DMS 273 (cell line): ENCODE measurements around the gene USP54.
"Not testable (repeated sequence)": the region's sequence is repeated elsewhere in the genome, so short reads cannot be mapped to it uniquely, and the experiment has no call there.

Experiments used
- DNase-seq: peaks from one replicate; lab custom pipeline; 2025; ENCODE audit not compliant: unreplicated experiment; lab: John Stamatoyannopoulos, UW

The USP54 gene

DNA sequence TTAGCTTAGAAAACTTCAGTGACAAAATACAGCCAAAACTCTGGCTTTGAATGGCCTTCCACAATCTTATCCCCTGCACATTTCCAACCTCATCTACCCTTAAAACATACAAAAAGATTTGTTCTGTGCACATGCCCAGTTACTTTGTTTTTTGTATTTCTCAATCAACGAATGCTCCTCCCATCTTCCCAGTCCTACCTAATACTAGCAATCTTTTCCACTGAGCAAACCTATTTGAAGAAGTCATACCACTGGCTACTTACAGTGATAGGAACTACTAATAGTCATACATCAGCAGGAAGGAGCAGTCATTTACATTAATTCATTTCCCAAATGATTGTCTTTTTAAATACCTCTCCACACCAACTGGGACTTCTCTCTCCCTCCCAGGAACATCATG, 2.5 kb downstream of the USP54 start:
- no peak for DNase-seq

DNA sequence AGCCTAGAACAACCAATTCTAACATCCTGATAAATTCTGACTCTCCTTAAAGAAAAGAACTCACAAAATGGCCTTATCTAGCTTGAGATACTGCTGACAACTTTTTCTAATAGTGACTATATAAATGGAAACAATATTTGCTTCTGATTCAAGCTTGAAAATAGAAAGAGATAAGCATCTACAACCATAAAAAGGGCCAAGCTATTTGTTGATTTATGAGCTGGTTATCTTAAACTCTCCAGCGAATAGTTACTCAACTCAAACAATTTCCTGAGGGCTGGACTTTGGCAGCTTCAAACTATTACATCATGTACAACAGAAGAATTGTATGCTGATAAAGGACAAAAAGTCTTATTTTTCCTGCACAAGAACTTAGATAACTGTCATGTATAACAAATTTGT, 4.6 kb downstream of the USP54 start:
- DNase-seq, result no peak

DNA sequence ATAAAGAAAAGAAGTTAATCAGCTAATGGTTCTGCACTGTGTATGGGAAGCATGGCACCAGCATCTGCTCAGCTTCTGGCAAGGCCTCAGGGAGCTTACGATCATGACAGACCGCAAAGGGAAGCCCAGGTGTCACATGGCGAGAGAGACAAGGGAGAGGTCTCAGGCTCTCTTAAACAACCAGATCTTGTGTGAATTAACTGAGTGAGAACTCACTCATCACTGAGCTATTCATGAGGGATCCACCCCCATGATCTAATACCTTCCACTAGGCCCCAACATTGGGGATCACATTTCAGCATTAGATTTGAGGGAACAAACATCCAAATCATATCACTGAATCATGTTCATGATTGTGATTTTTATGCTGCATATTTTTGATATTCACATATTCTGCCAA, 5.8 kb downstream of the USP54 start:
- DNase-seq, result no peak

DNA sequence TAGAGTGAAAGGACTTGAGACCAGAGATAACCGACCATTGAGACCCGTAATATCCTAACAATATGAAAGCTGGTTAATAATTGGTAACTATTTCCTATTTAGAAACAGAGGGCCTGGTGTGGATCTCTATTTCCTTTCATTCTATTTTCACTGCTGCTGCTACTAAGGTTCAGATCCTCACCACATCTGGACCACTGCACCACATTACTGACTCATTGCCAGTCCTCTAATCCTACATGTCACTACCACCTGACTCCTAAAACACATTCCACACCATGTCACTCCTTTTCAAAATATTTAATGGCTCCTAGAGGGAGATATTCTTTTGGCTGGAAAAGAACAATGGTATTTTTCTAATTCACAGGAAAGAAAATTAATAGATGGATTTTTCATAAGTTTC, 6.4 kb downstream of the USP54 start:
- no peak for DNase-seq

DNA sequence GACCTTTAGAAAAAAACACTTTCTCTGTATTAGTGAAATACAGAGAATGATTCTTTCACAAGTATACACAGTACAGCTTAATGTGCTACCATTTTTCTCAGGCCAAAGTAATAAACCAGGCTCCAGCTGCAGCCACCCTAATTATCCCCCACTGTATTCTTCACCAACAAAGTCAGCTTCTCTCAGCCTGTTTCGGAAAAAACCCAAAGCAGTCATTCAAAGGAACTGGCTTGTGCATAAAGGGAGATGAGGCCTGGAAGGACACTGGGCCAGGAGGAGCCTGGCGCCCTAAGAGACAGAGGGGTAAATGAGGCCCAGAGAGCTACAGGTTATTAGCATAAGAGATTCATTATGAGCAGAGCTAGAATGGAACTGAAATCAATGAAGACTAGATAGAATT, 9.2 kb downstream of the USP54 start:
- no peak for DNase-seq

DNA sequence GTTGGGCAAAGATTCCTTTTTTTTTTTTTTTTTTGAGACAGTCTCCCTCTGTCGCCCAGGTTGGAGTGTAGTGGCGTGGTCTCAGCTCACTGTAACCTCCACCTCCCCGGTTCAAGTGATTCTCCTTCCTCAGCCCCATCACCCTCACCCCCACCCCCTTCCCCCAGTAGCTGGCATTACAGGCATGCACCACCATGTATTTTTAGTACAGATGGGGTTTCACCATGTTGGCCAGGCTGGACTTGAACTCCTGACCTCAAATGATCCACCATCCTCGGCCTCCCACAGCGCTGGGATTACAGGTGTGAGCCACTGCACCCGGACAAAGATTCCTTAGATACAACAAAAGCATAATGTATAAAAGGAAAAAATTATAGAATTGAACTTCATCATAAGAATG, 12.2 kb downstream of the USP54 start:
- DNase-seq, result not testable (repeated sequence)

DNA sequence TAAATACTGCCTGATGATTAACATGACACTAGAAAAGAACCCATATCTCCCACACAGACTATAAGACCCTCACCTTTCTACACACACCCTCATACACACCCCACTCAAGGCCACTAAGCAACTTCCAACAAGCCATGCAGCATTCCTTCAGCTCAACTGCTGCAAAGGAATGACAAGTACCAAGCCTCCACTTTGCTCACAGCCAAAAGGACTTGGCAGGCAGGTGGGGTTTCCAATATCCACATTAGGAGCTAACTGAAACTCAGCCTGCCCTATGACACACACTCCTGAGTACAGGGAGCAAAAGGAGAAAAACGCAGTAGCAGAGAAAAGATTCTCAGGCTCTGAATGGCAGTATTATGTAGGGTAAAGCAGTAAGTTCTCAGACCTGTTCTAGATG, 13.4 kb downstream of the USP54 start:
- DNase-seq, result peak; percentile 7

DNA sequence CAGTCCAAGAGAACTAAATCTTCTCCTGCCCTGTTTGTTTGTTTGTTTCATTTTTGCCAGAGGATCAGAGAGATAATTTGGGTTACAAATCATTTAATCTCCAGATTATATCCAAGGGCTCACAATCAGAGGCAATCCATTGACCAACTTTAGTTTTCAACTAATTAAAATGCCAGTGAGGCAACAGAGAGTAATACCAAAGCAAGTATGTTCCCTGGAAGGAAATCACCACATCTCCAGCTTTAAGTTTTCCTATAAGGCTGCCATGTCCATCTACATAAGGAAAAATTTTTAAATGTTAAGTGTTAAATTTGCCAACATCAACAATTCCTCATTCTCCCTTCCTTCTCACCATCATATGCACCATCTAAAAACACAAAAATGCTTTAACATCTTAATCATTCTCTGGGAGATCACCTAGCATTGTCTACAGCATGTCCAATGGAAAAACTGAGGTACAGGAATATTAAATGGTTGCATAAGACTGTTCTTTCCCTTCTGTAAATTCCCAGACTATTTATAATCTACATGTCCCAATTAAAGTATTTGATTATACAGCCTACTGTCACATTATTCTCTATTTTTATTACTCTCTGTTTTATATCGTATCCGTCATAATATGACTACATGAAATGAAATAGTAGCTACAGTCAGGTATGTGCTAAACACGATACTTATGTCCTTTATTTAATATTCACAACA, 14.1 kb downstream of the USP54 start:
- no peak for DNase-seq

DNA sequence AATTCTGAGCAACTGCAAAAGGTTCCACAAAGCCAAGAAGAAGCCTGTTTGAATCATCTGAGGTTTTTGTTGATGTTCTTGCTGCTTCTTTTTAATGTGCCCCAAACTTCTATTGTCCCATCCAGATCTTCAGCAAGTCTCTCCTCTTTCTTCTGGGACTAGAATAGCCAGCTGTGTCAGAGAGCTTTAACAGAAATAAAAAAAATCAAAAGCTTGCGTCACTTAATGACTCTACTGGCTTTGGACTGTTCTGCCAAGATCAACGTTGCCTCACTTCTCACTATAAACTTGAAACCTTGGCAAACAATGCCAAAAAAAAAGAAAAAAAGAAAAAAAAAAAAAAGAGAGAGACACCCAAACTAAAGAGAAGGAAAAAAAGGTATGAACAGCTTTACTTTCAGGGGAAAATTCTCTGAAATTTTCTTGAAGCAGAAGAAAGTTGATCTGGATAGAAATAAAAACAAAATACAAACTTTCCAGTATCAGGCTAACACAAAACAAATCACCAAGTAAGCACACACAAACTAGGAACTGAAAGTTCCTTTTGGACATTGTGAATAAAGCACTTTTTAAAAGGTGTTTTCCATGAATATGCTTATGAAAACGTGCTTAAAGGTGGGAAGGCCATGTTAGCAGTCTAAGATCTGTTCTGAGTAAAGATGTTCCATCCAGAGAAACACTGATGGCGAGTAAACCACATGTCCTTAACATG, 14.8 kb downstream of the USP54 start:
- no peak for DNase-seq

DNA sequence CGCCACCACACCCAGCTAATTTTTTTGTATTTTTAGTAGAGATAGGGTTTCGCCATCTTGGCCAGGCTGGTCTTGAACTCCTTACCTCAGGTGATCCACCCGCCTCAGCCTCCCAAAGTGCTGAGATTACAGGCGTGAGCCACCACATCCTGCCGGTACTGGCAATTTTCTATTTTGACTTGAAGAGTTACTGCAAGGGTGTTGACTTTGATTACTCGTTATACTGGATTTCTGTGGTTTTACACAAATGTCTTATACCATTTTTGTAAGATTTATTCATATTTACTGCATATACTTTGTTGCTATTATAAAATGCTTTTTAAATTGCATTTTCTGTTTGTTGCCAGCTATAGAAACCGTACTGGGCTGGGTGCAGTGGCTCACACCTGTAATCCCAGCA, 24.1 kb downstream of the USP54 start:
- DNase-seq, result not testable (repeated sequence)

DNA sequence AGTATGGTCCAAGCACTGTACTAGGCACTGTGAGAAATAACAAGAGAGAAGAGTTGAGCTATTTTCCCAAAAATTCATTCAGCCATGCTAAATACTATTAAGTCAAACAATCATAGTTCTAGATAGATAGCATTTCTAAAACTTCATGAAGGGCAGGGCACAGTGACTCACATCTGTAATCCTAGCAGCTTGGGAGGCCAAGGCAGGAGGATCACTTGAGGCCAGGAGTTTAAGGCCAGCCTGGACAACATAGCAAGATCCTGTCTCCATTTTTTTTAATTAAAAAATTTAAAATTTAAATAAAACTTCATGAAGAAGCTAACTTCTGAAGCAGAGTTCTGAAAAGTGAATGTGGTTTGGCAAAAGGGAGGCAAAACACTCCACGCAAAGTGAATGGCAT, 29.9 kb downstream of the USP54 start:
- no peak for DNase-seq

DNA sequence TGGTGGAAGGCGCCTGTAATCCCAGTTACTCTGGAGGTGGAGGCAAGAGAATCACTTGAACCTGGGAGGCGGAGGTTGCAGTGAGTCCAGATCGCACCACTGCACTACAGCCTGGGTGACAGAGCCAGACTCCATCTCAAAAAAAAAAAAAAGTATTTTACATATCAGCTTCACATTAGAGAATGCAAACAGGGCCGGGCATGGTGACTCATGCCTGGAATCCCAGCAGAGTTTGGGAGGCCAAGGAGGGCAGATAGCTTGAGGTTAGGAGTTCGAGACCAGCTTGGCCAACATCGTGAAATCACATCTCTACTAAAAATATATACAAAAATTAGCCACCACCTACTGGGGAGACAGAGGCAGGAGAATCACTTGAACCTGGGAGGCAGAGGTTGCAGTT, 31.6 kb downstream of the USP54 start:
- DNase-seq, result no peak

DNA sequence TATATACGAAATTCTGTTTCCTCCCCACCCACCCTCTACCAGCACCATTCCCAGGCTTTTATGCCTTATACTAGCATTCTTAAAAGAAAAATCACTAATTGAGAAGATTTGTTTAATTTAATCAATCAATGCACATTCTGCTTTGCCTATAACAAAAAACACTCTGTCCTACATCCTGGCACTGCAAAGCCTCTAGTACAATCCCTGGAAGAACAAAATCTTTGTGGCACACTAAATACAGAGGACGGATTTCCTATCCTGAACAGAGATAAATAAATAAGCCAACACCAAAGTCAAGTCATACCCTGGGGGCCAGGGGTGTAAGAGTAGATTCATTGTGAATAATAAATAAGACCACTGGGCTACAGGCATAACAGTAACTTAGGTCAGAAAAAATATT, 34.3 kb downstream of the USP54 start:
- no peak for DNase-seq

DNA sequence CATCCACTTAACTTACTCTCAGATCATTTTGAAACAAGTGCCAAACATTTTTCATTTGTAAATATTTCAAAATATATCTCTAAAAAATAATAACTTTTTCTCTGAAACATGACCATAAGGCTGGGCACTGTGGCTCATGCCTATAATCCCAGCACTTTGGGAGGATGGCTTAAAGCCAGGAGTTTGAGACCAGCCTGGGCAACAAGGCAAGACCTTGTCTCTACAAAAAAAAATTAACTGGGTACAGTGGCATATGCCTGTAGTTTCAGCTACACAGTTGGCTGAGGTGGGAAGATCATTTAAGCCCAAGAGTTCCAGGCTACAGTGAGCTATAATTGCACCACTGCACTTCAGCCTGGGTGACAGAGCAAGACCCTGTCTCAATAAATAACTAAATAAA, 36.4 kb downstream of the USP54 start:
- peak; percentile 65 for DNase-seq

DNA sequence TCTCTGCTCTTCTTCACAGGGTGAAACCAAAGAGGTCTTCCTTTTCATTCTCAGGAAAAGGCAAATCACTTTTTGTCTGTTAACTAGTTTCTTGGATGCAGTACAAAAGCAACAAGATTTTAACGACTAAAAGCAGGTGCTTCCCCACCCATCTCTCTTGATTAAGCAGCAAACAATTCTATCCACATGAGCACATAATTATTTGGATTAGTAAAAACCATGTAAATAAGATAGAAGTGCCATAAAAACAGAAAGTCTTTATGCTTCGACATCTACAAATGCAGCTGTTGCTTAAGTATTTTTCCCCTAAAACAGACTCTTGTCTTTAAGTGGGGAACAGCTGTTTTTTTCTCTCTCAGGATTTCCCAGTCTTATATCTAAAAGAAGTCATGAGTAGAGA, 37.4 kb downstream of the USP54 start:
- DNase-seq, result peak; percentile 8

DNA sequence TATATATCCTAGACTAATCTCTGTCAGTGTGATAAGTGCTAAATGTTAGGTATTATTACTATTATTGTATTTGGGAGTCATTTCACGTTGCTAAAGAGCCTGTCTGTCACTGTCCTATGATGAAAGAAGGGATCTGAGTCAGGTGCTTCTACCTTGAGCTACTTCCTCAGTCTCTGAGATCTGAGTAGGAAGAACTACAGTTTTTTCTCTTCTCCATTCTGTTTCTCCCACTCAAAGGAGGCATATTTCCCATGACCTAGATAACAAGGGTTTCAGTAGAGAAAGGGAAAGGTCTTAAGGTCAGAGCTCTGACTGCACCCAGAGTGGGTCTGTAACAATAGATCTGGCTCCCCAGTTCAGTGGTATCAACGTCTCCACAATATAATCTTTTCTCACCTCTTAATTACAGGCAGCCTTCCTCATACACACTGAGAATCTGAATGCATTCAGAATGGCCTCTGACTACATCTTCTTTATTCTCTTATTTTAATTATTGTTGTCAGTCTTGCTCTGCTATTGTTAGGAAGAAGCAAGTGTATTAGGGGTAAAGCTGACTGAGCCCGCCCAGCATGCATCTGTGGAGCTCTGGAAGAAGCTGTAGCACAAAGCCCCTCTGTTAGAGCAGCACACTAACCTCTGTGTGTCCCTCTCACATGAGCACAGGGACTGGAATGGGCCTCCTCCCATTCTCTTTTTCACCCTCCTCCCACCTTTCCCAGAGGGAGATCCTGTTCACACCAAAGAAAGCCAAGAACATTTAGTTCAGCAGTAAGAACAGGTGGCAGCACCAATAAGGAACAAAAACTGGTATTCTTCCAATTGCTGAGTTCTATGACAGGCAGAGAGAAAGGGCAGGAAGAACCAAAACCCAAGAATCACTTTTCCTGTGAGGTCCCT, 38.1 kb downstream of the USP54 start:
- peak; percentile 20 for DNase-seq

DNA sequence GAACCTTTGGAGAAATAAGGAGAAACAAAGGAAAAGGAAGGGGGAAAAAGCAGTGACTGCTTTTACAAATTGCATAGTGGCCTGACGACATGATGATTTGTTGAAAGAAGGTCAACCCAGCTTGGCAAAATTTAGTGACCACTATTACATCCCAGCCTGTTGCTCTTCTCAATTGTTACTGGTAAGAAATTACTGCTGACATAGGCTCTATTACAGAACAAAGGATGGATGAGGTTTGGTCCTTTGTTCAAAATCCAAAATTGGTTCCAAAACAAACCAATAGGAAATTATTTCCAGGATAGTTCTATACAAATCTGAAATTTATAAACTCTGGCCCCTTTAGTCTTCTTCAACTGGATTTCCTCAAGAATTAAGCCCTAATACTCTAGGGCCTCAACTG, 39.6 kb downstream of the USP54 start:
- no peak for DNase-seq

DNA sequence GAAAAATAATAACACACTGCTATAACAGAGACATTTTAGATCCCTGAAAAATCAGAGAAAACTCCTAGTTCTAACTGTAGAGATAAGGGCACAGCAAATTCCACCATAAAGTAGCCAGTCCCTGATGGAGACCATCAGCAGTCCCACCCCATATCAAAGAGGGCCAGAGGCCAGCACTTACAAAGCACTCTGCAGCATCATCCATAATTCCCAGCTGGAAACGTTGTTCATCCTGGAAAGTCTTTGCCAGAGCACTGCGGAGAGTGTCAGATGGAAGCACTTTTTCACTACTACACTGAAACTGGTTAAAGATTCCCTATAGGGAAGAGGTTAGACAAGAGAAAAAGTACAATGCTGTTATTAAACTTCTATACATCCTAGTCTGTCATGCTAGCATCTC, 45.8 kb downstream of the USP54 start:
- DNase-seq, result no peak

DNA sequence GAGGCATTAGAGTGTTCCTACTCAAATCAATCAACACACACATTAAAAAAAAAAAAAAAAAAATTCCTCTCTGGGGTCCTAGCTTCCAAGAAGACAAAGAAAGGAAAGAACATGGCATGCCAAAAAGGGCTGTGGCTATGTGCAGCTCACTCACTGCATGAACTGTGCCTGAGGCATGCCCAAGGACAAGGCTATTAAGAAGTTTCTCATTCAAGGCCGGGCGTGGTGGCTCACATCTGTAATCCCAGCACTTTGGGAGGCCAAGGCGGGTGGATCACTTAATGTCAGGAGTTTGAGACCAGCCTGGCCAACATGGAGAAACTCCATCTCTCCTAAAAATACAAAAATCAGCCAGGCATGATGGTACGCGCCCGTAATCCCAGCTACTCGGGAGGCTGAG, 53.4 kb downstream of the USP54 start:
- no peak for DNase-seq

DNA sequence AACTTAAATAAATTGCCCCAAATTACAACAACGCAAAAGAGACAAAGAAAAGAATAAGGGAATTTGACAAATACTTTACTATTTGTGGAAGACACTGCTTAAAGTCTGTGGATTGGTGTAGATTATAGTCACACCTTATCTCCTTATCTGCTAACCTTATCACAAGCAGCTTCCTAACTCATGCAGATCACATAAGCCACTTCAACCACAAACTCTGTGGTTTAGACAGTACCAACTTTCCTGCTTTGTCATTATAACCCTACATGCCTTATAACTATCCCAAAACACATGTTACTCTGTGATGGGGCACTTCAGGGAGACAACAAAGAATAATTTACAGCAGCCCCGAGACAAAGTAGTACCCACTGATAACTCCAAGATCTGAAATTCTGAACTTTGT, 53.9 kb downstream of the USP54 start:
- DNase-seq, result no peak

DNA sequence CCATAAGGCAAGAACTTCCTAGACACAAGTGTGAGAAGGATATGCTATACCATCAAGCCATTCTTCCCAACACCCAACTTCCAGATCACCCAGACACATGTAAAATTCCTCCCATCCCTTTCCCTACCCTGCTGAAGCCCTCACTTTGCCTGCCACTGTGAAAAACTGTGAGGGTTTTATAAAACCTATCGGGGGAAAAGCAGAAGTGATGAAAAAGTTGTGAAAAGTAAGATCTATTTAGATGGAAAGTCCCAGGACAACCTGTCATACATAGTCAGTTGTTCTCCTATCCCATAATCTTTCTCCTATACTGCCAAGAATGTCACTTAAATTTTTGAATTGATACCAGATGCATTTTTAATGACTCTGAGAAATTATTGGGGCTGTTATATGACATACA, 56.3 kb downstream of the USP54 start:
- DNase-seq, result no peak
